Activated CD4-positive, alpha-beta T cell treated with anti-CD3 and anti-CD28 coated beads, Interleukin-2, amount 10 ng/mL, durations not matched to agents 24 days and 14 days (primary cell): ENCODE results near the gene TLX1. TPM values are rescaled to one million over a fixed set of nuclear protein-coding genes. Genes with fewer than 3 reads are reported as not detected.

ENCODE experiments used
- DNase-seq: peaks from one replicate; pipeline ENCODE4 v3.0.0; 2022
- H3K27ac Mint-ChIP-seq: one replicate; pipeline ENCODE4 v1.8.0; 2022; ENCODE audit warnings: mild to moderate bottlenecking, mixed read lengths
- H3K27me3 Mint-ChIP-seq: one replicate; pipeline ENCODE4 v1.8.0; 2022; ENCODE audit warnings: mixed read lengths
- H3K36me3 Mint-ChIP-seq: one replicate; pipeline ENCODE4 v1.8.0; 2022; ENCODE audit warnings: low read depth, mild to moderate bottlenecking, mixed read lengths
- H3K4me1 Mint-ChIP-seq: one replicate; pipeline ENCODE4 v1.8.0; 2021; ENCODE audit warnings: mixed read lengths
- H3K4me3 Mint-ChIP-seq: one replicate; pipeline ENCODE4 v1.8.0; 2022; ENCODE audit warnings: mild to moderate bottlenecking, moderate library complexity, mixed read lengths
- H3K9me3 Mint-ChIP-seq: one replicate; pipeline ENCODE4 v1.8.0; 2021; ENCODE audit warnings: mixed read lengths
- intact Hi-C: fragments of 100-400 bp; cut with micrococcal nuclease; formaldehyde crosslinking; loops from one replicate; pipeline ENCODE4 v1.15.1; 2023
- total RNA-seq: library from RNA; stranded (reverse); gene quantifications from 2 replicates; pipeline ENCODE4 v1.2.3, GENCODE V29; 2022

TLX1 gene
- total RNA-seq, 1 donor from 2014 or later, result not detected

- Mint-ChIP-seq H3K4me3 (no peak overlapping the region), H3K27ac (peak overlapping the region; percentile 65), H3K27me3 (peaks cover 90% of the 10 kb centered on the region), H3K9me3 (no peaks in the 10 kb centered on the region), H3K4me1 (peaks cover 18% of the 10 kb centered on the region), H3K36me3 (peaks cover 1% of the 10 kb centered on the region)
- intact Hi-C loops, result loop anchor here (1.0 to 10.0 kb wide), 5 partner anchors 8 to 640 kb away; partner anchors contain the start of gene FGF8
- no peak for DNase-seq
These were observed 3.4 kb downstream of the TLX1 start for GRCh38 chr10:101134299-101135127.

GRCh38 chr10:101135141-101136006 is 4.3 kb downstream of the TLX1 start:
- H3K27me3 Mint-ChIP-seq, result peaks cover 86% of the 10 kb centered on the region
- no peak for DNase-seq
- H3K36me3 Mint-ChIP-seq, result peaks cover 1% of the 10 kb centered on the region
- no peak overlapping the region for H3K4me3 Mint-ChIP-seq
- intact Hi-C loops, result loop anchor here (5.0 to 10.0 kb wide), 3 partner anchors 157 to 639 kb away; partner anchors contain the start of gene FGF8
- no peaks in the 10 kb centered on the region for H3K9me3 Mint-ChIP-seq
- H3K4me1 Mint-ChIP-seq, result peaks cover 18% of the 10 kb centered on the region
- peak overlapping the region; percentile 76 for H3K27ac Mint-ChIP-seq

- Mint-ChIP-seq H3K4me3 (no peak overlapping the region), H3K27ac (peak overlapping the region; percentile 76), H3K9me3 (no peaks in the 10 kb centered on the region), H3K36me3 (peaks cover 1% of the 10 kb centered on the region), H3K27me3 (peaks cover 86% of the 10 kb centered on the region), H3K4me1 (peaks cover 21% of the 10 kb centered on the region)
- intact Hi-C loops, result loop anchor here (5.0 to 10.0 kb wide), 3 partner anchors 156 to 639 kb away; partner anchors contain the start of gene FGF8
- peak; percentile 58 for DNase-seq
These were observed 5.1 kb downstream of the TLX1 start for GRCh38 chr10:101136007-101136707.

- no peak for DNase-seq
- intact Hi-C loops, result loop anchor here (5.0 to 10.0 kb wide), 3 partner anchors 156 to 638 kb away; partner anchors contain the start of gene FGF8
- Mint-ChIP-seq H3K27me3 (peaks cover 91% of the 10 kb centered on the region), H3K4me3 (no peak overlapping the region), H3K36me3 (peaks cover 1% of the 10 kb centered on the region), H3K9me3 (no peaks in the 10 kb centered on the region), H3K4me1 (peaks cover 21% of the 10 kb centered on the region), H3K27ac (no peak overlapping the region)
These were observed 5.6 kb downstream of the TLX1 start for GRCh38 chr10:101136708-101137121.

GRCh38 chr10:101137271-101137670 is 6.2 kb downstream of the TLX1 start:
- no peak for DNase-seq
- intact Hi-C loops, result loop anchor here (5.0 to 10.0 kb wide), 3 partner anchors 155 to 638 kb away; partner anchors contain the start of gene FGF8
- peaks cover 1% of the 10 kb centered on the region for H3K36me3 Mint-ChIP-seq
- no peaks in the 10 kb centered on the region for H3K9me3 Mint-ChIP-seq
- peaks cover 24% of the 10 kb centered on the region for H3K4me1 Mint-ChIP-seq
- H3K4me3 Mint-ChIP-seq, result no peak overlapping the region
- H3K27ac Mint-ChIP-seq, result no peak overlapping the region
- peaks cover 92% of the 10 kb centered on the region for H3K27me3 Mint-ChIP-seq

GRCh38 chr10:101138788-101139420 is 7.8 kb downstream of the TLX1 start:
- intact Hi-C loops, result loop anchor here (5.0 to 10.0 kb wide), 3 partner anchors 153 to 636 kb away; partner anchors contain the start of gene FGF8
- Mint-ChIP-seq H3K27me3 (peaks cover 94% of the 10 kb centered on the region), H3K4me3 (no peak overlapping the region), H3K27ac (peak overlapping the region; percentile 41), H3K4me1 (peaks cover 30% of the 10 kb centered on the region), H3K9me3 (no peaks in the 10 kb centered on the region), H3K36me3 (peaks cover 1% of the 10 kb centered on the region)
- no peak for DNase-seq

GRCh38 chr10:101139421-101139911 is 8.4 kb downstream of the TLX1 start:
- H3K36me3 Mint-ChIP-seq, result peaks cover 1% of the 10 kb centered on the region
- no peak overlapping the region for H3K27ac Mint-ChIP-seq
- H3K27me3 Mint-ChIP-seq, result peaks cover 94% of the 10 kb centered on the region
- H3K4me3 Mint-ChIP-seq, result no peak overlapping the region
- H3K4me1 Mint-ChIP-seq, result peaks cover 27% of the 10 kb centered on the region
- intact Hi-C loops, result loop anchor here (5.0 to 10.0 kb wide), 3 partner anchors 153 to 635 kb away; partner anchors contain the start of gene FGF8
- no peaks in the 10 kb centered on the region for H3K9me3 Mint-ChIP-seq
- peak; percentile 57 for DNase-seq

GRCh38 chr10:101140084-101140949 is 9.2 kb downstream of the TLX1 start:
- H3K27me3 Mint-ChIP-seq, result peaks cover 93% of the 10 kb centered on the region
- H3K27ac Mint-ChIP-seq, result no peak overlapping the region
- H3K4me1 Mint-ChIP-seq, result peaks cover 23% of the 10 kb centered on the region
- intact Hi-C loops, result loop anchor here (5.0 kb wide), 3 partner anchors 78 to 483 kb away; partner anchors contain the start of gene KAZALD1
- H3K4me3 Mint-ChIP-seq, result no peak overlapping the region
- H3K36me3 Mint-ChIP-seq, result peaks cover 1% of the 10 kb centered on the region
- DNase-seq, result peak; percentile 59
- no peaks in the 10 kb centered on the region for H3K9me3 Mint-ChIP-seq

- DNase-seq, result peak; percentile 56
- no peak overlapping the region for H3K27ac Mint-ChIP-seq
- no peaks in the 10 kb centered on the region for H3K36me3 Mint-ChIP-seq
- H3K4me1 Mint-ChIP-seq, result peaks cover 17% of the 10 kb centered on the region
- intact Hi-C loops, result loop anchor here (5.0 kb wide), 3 partner anchors 79 to 484 kb away; partner anchors contain the start of gene KAZALD1
- H3K27me3 Mint-ChIP-seq, result peaks cover 93% of the 10 kb centered on the region
- no peaks in the 10 kb centered on the region for H3K9me3 Mint-ChIP-seq
- H3K4me3 Mint-ChIP-seq, result no peak overlapping the region
These were observed 10.0 kb downstream of the TLX1 start for GRCh38 chr10:101140950-101141615.

GRCh38 chr10:101141616-101142532 is 10.8 kb downstream of the TLX1 start:
- no peaks in the 10 kb centered on the region for H3K36me3 Mint-ChIP-seq
- H3K27me3 Mint-ChIP-seq, result peaks cover 89% of the 10 kb centered on the region
- intact Hi-C loops, result loop anchor here (1.0 to 5.0 kb wide), 6 partner anchors 8 to 485 kb away; partner anchors contain the start of gene KAZALD1
- DNase-seq, result peak; percentile 94
- H3K27ac Mint-ChIP-seq, result no peak overlapping the region
- no peaks in the 10 kb centered on the region for H3K9me3 Mint-ChIP-seq
- H3K4me3 Mint-ChIP-seq, result no peak overlapping the region
- peaks cover 17% of the 10 kb centered on the region for H3K4me1 Mint-ChIP-seq
